Right lobe of liver (tissue), 6 donors: Measurements from ENCODE around the gene TADA2A. TPM values are rescaled to one million over a fixed set of nuclear protein-coding genes. Genes with fewer than 3 reads are reported as not detected.

ENCODE experiments used
- ATAC-seq, 4 donors: fragments of 200-7000 bp; cut with Tn5 transposase; one replicate each; pipeline ENCODE4 v1.9.1; 2020; ENCODE audit warnings: mild to moderate bottlenecking in 4 of 4, moderate library complexity in 4 of 4
- DNase-seq, 3 donors: peaks; one replicate each; pipeline ENCODE4 v3.0.0-alpha.2; 2020
- H3K27ac ChIP-seq, 3 donors: fragments of 200-600 bp; one replicate each; pipeline ENCODE4 v1.8.0; 2022
- H3K27me3 ChIP-seq, 2 donors: fragments of 200-600 bp; one replicate each; pipeline ENCODE4 v1.8.0; 2022
- H3K36me3 ChIP-seq, 4 donors: fragments of 200-600 bp; sonication (generic) in 1 of 4; one replicate each; pipeline versions ENCODE4 v1.5.1 to v1.8.0; 2017 to 2022; ENCODE audit warnings: control low read depth in 1 of 4
- H3K4me1 ChIP-seq, 4 donors: fragments of 200-600 bp; sonication (generic) in 1 of 4; one replicate each; pipeline versions ENCODE4 v1.5.1 to v1.8.0; 2017 to 2022; ENCODE audit warnings: control low read depth in 1 of 4
- H3K4me3 ChIP-seq, 3 donors: fragments of 200-600 bp; one replicate each; pipeline ENCODE4 v1.8.0; 2022
- H3K9me3 ChIP-seq, 4 donors: fragments of 200-600 bp; sonication (generic) in 1 of 4; one replicate each; pipeline versions ENCODE4 v1.5.1 to v1.8.0; 2017 to 2022; ENCODE audit warnings: control low read depth in 1 of 4
- CTCF ChIP-seq, 4 donors: fragments of 200-600 bp in 3 of 4; fragments of 450-650 bp in 1 of 4; IDR thresholded peaks; one replicate each; pipeline versions ENCODE4 v1.5.1 to v1.8.0; 2016 to 2022; ENCODE audit warnings: antibody characterized with exemption in 4 of 4, mild to moderate bottlenecking in 2 of 4
- POLR2A ChIP-seq: fragments of 450-650 bp; IDR thresholded peaks from one replicate; pipeline ENCODE4 v1.6.1; 2017; ENCODE audit warnings: antibody characterized with exemption, mild to moderate bottlenecking
- WGBS: methylation state at CpG from one replicate; pipeline ENCODE4 v1.1.6; 2018; ENCODE audit warnings: low coverage, low lambda C conversion rate; ENCODE audit not compliant: insufficient coverage; ENCODE audit errors: missing lambda C conversion rate; 5-methylcytosine and 5-hydroxymethylcytosine counted together
- intact Hi-C, 2 donors: fragments of 100-400 bp; cut with DNase I; formaldehyde crosslinking; loops; one replicate each; pipeline versions ENCODE4 v1.11.2 to v1.14.1; 2022
- total RNA-seq, 6 experiments: library from RNA; depleted of rRNA in 2 of 6; stranded (reverse); fragments of >200 nt in 2 of 6; fragmentation: NEBNext Ultra II Directional in 3 of 6; extraction: Animal tissue kit (Norgen Biotek cat#: 25700) in 3 of 6; gene quantifications; one replicate each; pipeline versions ENCODE4 v1.1.0 to v1.2.4, GENCODE V29; 2016 to 2023
- donor health status: DM: no; HTN: yes; CAD: no.
- donor health status: DM: no; HTN: no; CAD: no.
- donor health status: DM: no; HTN: no; CAD: no.
- donor health status: DM: no; HTN: yes; CAD: no.
- donor health status: DM: no; HTN: yes; CAD: no.

TADA2A gene
- total RNA-seq, 6 experiments from 2014 or later = 5.2 to 9.6 (median 7.4) TPM

GRCh38 chr17:37518826-37519225, 112.1 kb downstream of the TADA2A start:
- peak in 2 of 3 donors; percentile 68 to 69 for DNase-seq
- 55% methylated on average over 7 of the region's 8 CpGs for WGBS
- peak; percentile 83 to 91 (median 86) for ATAC-seq
- H3K36me3 ChIP-seq = peaks cover 0 to 43% (median 19%) of the 10 kb centered on the region in 4 donors
- H3K4me3 ChIP-seq = no peak overlapping the region
- TF ChIP-seq CTCF (IDR thresholded peaks at IDR 0.05) = peak; percentile 20 to 57 (median 42)
- TF ChIP-seq POLR2A = no peak
- no peaks in the 10 kb centered on the region for H3K4me1 ChIP-seq
- H3K9me3 ChIP-seq = no peaks in the 10 kb centered on the region
- intact Hi-C loops = no loop called here
- no peak overlapping the region for H3K27ac ChIP-seq
- no peaks in the 10 kb centered on the region for H3K27me3 ChIP-seq

- DNase-seq (no peak), ATAC-seq (no peak)
- Histone ChIP-seq H3K4me1 (no peaks in the 10 kb centered on the region), H3K27ac (no peak overlapping the region), H3K36me3 (peaks cover 0 to 47% (median 19%) of the 10 kb centered on the region in 4 donors), H3K9me3 (no peaks in the 10 kb centered on the region), H3K4me3 (no peak overlapping the region), H3K27me3 (no peaks in the 10 kb centered on the region)
- WGBS = 57% methylated on average over 5 of the region's 5 CpGs
- intact Hi-C loops = no loop called here
- TF ChIP-seq CTCF (IDR thresholded peaks at IDR 0.05) (no peak), POLR2A (no peak)
These were observed 112.7 kb downstream of the TADA2A start for GRCh38 chr17:37519251-37519985.

GRCh38 chr17:37520174-37520573, 113.5 kb downstream of the TADA2A start:
- no peak overlapping the region for H3K4me3 ChIP-seq
- WGBS = 75% methylated on average over 5 of the region's 8 CpGs
- ATAC-seq = no peak
- peaks cover 0 to 47% (median 17%) of the 10 kb centered on the region in 4 donors for H3K36me3 ChIP-seq
- no peaks in the 10 kb centered on the region for H3K27me3 ChIP-seq
- H3K4me1 ChIP-seq = no peaks in the 10 kb centered on the region
- TF ChIP-seq CTCF (IDR thresholded peaks at IDR 0.05) (no peak), POLR2A (no peak)
- H3K9me3 ChIP-seq = no peaks in the 10 kb centered on the region
- no peak overlapping the region for H3K27ac ChIP-seq
- intact Hi-C loops = no loop called here
- no peak for DNase-seq

GRCh38 chr17:37521821-37522220, 115.1 kb downstream of the TADA2A start:
- TF ChIP-seq POLR2A (no peak), CTCF (IDR thresholded peaks at IDR 0.05) (no peak)
- H3K4me1 ChIP-seq = no peaks in the 10 kb centered on the region
- WGBS = 93% methylated on average over 4 of the region's 5 CpGs
- peaks cover 0 to 49% (median 11%) of the 10 kb centered on the region in 4 donors for H3K36me3 ChIP-seq
- H3K27ac ChIP-seq = no peak overlapping the region
- no peaks in the 10 kb centered on the region for H3K27me3 ChIP-seq
- no peaks in the 10 kb centered on the region for H3K9me3 ChIP-seq
- ATAC-seq (no peak), DNase-seq (no peak)
- intact Hi-C loops = no loop called here
- H3K4me3 ChIP-seq = no peak overlapping the region
